DOHH2 (cell line): ENCODE measurements around the gene DSCAML1.

ENCODE experiments used
- H3F3A ChIP-seq: fragments of 200-600 bp; sonication (generic), shearing (Covaris generic); 2 replicates; pipeline ENCODE4 v1.6.0; 2016; ENCODE audit warnings: antibody characterized with exemption, mild to moderate bottlenecking; ENCODE audit not compliant: control insufficient read depth, insufficient read depth
- H3K27ac ChIP-seq: fragments of 200-600 bp; sonication (generic); 2 replicates; pipeline ENCODE4 v1.5.1; 2014; ENCODE audit warnings: low read depth, mild to moderate bottlenecking, low read length, moderate library complexity
- H3K27me3 ChIP-seq: fragments of 200-600 bp; sonication (generic); 2 replicates; pipeline ENCODE4 v1.6.1; 2014; ENCODE audit warnings: mild to moderate bottlenecking, low read length, mixed read lengths; ENCODE audit not compliant: control insufficient read depth
- H3K36me3 ChIP-seq: fragments of 200-600 bp; sonication (generic); 2 replicates; pipeline ENCODE4 v1.6.1; 2014; ENCODE audit warnings: mild to moderate bottlenecking, low read length, moderate library complexity, mixed read lengths; ENCODE audit not compliant: control insufficient read depth
- H3K4me1 ChIP-seq: fragments of 200-600 bp; sonication (generic); 2 replicates; pipeline ENCODE4 v1.6.1; 2014; ENCODE audit warnings: mild to moderate bottlenecking, low read length, mixed read lengths; ENCODE audit not compliant: control insufficient read depth
- H3K4me2 ChIP-seq: fragments of 200-600 bp; sonication (generic); 2 replicates; pipeline ENCODE4 v1.6.0; 2014; ENCODE audit warnings: mild to moderate bottlenecking, low read length, moderate library complexity
- H3K4me3 ChIP-seq: fragments of 200-600 bp; sonication (generic); 2 replicates; pipeline ENCODE4 v1.5.1; 2014; ENCODE audit warnings: mild to moderate bottlenecking, low read length, mixed read lengths
- H3K79me2 ChIP-seq: fragments of 200-600 bp; sonication (generic); 2 replicates; pipeline ENCODE4 v1.6.1; 2014; ENCODE audit warnings: mild to moderate bottlenecking, low read length, mixed read lengths; ENCODE audit not compliant: control insufficient read depth
- H3K9me2 ChIP-seq: fragments of 200-600 bp; sonication (generic); replicated peaks from 2 replicates; pipeline ENCODE4 v1.6.1; 2014; ENCODE audit warnings: mild to moderate bottlenecking, low read length, mixed read lengths; ENCODE audit not compliant: control insufficient read depth
- H3K9me3 ChIP-seq: fragments of 200-600 bp; sonication (generic); 2 replicates; pipeline ENCODE4 v1.6.1; 2014; ENCODE audit warnings: antibody characterized with exemption, low read length, mixed read lengths; ENCODE audit not compliant: control insufficient read depth, insufficient read depth
- H4K20me1 ChIP-seq: fragments of 200-600 bp; sonication (generic); 2 replicates; pipeline ENCODE4 v1.6.0; 2014; ENCODE audit warnings: low read depth, mild to moderate bottlenecking, antibody characterized with exemption, low read length, moderate library complexity; ENCODE audit not compliant: control insufficient read depth, insufficient read depth
- EZH2phosphoT487 ChIP-seq: fragments of 200-600 bp; sonication (generic); IDR thresholded peaks from 2 replicates; pipeline ENCODE4 v1.6.1; 2017; ENCODE audit warnings: borderline replicate concordance, mild to moderate bottlenecking, antibody characterized with exemption, low read length, moderate library complexity, mixed read lengths
- TF ChIP-seq, protein P1 (sequence below): fragments of 200-600 bp; sonication (generic); IDR thresholded peaks from one replicate; pipeline ENCODE4 v1.5.1; 2014; ENCODE audit warnings: antibody characterized with exemption, mild to moderate bottlenecking, low read depth, low read length; ENCODE audit not compliant: poor library complexity, severe bottlenecking

Gene DSCAML1

GRCh38 chr11:117803896-117804295, 6.9 kb upstream of the DSCAML1 start:
- Histone ChIP-seq H3K36me3 (no peaks in the 10 kb centered on the region), H4K20me1 (no peaks in the 10 kb centered on the region), H3K4me2 (no peak overlapping the region), H3K4me1 (no peaks in the 10 kb centered on the region), H3K27me3 (peaks cover 30% of the 10 kb centered on the region), H3F3A (no peaks in the 10 kb centered on the region), H3K79me2 (no peaks in the 10 kb centered on the region), H3K27ac (no peak overlapping the region), H3K9me3 (no peaks in the 10 kb centered on the region), H3K9me2 (no peaks in the 10 kb centered on the region), H3K4me3 (no peak overlapping the region)
- TF ChIP-seq, protein P1, sequence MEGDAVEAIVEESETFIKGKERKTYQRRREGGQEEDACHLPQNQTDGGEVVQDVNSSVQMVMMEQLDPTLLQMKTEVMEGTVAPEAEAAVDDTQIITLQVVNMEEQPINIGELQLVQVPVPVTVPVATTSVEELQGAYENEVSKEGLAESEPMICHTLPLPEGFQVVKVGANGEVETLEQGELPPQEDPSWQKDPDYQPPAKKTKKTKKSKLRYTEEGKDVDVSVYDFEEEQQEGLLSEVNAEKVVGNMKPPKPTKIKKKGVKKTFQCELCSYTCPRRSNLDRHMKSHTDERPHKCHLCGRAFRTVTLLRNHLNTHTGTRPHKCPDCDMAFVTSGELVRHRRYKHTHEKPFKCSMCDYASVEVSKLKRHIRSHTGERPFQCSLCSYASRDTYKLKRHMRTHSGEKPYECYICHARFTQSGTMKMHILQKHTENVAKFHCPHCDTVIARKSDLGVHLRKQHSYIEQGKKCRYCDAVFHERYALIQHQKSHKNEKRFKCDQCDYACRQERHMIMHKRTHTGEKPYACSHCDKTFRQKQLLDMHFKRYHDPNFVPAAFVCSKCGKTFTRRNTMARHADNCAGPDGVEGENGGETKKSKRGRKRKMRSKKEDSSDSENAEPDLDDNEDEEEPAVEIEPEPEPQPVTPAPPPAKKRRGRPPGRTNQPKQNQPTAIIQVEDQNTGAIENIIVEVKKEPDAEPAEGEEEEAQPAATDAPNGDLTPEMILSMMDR, result no peak
- TF ChIP-seq EZH2phosphoT487, result no peak

GRCh38 chr11:117799634-117800033, 2.6 kb upstream of the DSCAML1 start:
- H3K36me3 ChIP-seq, result no peaks in the 10 kb centered on the region
- no peak overlapping the region for H3K27ac ChIP-seq
- H3K4me3 ChIP-seq, result no peak overlapping the region
- H3F3A ChIP-seq, result no peaks in the 10 kb centered on the region
- no peaks in the 10 kb centered on the region for H4K20me1 ChIP-seq
- H3K9me2 ChIP-seq, result no peaks in the 10 kb centered on the region
- no peaks in the 10 kb centered on the region for H3K9me3 ChIP-seq
- no peaks in the 10 kb centered on the region for H3K79me2 ChIP-seq
- H3K27me3 ChIP-seq, result peaks cover 34% of the 10 kb centered on the region
- H3K4me2 ChIP-seq, result no peak overlapping the region
- H3K4me1 ChIP-seq, result no peaks in the 10 kb centered on the region
- TF ChIP-seq EZH2phosphoT487, result no peak

DNA sequence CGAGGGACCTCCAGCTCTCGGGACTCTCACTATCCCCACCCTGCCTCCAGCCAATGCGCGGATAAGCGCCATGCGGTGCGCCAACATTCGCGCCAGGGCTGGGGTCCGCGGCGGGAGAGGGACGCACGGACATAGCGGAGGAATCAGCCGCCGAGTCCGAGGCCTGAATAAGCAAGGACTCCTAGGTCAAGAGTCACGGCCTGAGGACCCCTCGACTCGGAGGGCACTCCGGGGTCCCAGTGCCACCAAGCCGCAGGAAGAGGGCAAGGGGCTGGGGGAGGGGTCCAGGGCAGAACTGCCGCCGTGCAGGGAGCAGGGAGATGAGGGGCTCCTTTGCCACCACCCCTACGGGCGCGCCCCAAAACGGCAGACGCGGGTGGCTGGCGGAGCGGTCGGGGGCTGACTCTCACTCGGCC, 552 bp downstream of the DSCAML1 start:
- no peaks in the 10 kb centered on the region for H3K9me2 ChIP-seq
- no peaks in the 10 kb centered on the region for H3K4me1 ChIP-seq
- H3K27ac ChIP-seq, result no peak overlapping the region
- TF ChIP-seq EZH2phosphoT487, result no peak
- H3K9me3 ChIP-seq, result no peaks in the 10 kb centered on the region
- H3K27me3 ChIP-seq, result peaks cover 21% of the 10 kb centered on the region
- H4K20me1 ChIP-seq, result no peaks in the 10 kb centered on the region
- H3K36me3 ChIP-seq, result no peaks in the 10 kb centered on the region
- H3K4me2 ChIP-seq, result no peak overlapping the region
- H3K4me3 ChIP-seq, result no peak overlapping the region
- H3K79me2 ChIP-seq, result no peaks in the 10 kb centered on the region
- no peaks in the 10 kb centered on the region for H3F3A ChIP-seq

DNA sequence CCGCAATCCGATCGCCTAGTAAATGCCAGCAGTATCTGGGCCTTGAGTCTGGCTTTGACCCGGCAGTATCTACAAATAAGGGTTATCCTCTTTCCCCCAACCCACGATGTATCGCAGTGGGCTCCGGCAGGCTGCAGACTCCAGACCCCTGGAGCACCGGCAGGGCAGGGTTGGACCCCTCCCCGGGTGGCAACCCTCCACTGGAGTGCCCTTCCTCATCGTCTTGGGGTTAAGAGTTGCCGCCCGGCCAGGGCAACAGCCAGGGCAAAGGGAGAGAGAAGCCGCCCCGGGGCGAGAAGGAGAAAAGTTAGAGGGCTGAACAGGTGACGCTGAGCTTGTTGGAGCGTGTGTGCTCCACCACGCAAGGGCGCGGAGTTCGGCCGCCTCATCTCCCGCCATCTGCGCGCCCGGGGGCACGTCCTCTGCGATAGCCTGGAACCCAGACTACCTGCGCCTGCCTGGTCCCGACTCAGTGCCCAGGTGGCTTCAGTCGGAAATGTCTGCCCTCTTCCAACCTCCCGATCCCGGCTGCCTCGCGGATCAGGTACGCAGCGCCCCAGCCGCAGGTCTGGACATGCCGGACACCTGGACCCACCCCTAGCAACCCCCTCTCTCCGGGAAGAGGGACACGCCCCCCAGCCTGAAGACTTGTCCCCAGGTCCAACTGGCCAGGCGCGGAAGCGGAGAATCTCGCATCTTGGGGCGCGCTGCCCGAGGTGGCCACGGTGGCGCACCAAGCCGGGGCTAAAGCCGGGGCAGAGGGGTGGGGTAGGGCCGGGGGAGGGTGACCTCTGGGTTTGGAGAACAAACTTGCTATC, 1.2 kb downstream of the DSCAML1 start:
- Histone ChIP-seq H4K20me1 (no peaks in the 10 kb centered on the region), H3K4me2 (no peak overlapping the region), H3F3A (no peaks in the 10 kb centered on the region), H3K36me3 (no peaks in the 10 kb centered on the region), H3K27ac (no peak overlapping the region), H3K4me1 (no peaks in the 10 kb centered on the region), H3K27me3 (peaks cover 21% of the 10 kb centered on the region), H3K4me3 (no peak overlapping the region), H3K9me2 (no peaks in the 10 kb centered on the region), H3K79me2 (no peaks in the 10 kb centered on the region), H3K9me3 (no peaks in the 10 kb centered on the region)
- no peak for TF ChIP-seq EZH2phosphoT487
- TF ChIP-seq, protein P1, result no peak
